Large intestine (tissue), 3 donors: Measurements from ENCODE around the gene RRP1. TPM values are rescaled to one million over a fixed set of nuclear protein-coding genes. Genes with fewer than 3 reads are reported as not detected.

Experiments used
- DNase-seq, 2 donors: peaks; one replicate each; pipeline versions ENCODE4 v3.0.0 to v3.0.0-alpha.2; 2013
- H3K27ac ChIP-seq: one replicate; pipeline ENCODE4 v1.5.1; 2013; ENCODE audit warnings: low read length
- H3K27me3 ChIP-seq: 2 replicates; pipeline ENCODE4 v1.6.1; 2013; ENCODE audit warnings: low read length; ENCODE audit not compliant: control insufficient read depth, insufficient read depth
- H3K36me3 ChIP-seq: 2 replicates; pipeline ENCODE4 v1.6.1; 2013; ENCODE audit warnings: low read length; ENCODE audit not compliant: control insufficient read depth, insufficient read depth
- H3K4me1 ChIP-seq: one replicate; pipeline ENCODE4 v1.6.1; 2013; ENCODE audit warnings: low read length; ENCODE audit not compliant: control insufficient read depth, insufficient read depth
- H3K4me3 ChIP-seq: one replicate; pipeline ENCODE4 v1.5.1; 2013; ENCODE audit warnings: low read length
- H3K9me3 ChIP-seq: one replicate; pipeline ENCODE4 v1.6.1; 2013; ENCODE audit warnings: mild to moderate bottlenecking, low read depth, low read length, moderate library complexity; ENCODE audit not compliant: control insufficient read depth
- WGBS: methylation state at CpG from one replicate; pipeline ENCODE4 v1.1.5; 2013; ENCODE audit warnings: low lambda C conversion rate; ENCODE audit not compliant: insufficient coverage; 5-methylcytosine and 5-hydroxymethylcytosine counted together
- polyA plus RNA-seq: library from polyadenylated mRNA; unstranded; fragments of 120-200 nt; gene quantifications from one replicate; pipeline ENCODE4 v1.2.1, GENCODE V29; 2013

The RRP1 gene
- polyA plus RNA-seq, 1 donor: 23.8 TPM

DNA sequence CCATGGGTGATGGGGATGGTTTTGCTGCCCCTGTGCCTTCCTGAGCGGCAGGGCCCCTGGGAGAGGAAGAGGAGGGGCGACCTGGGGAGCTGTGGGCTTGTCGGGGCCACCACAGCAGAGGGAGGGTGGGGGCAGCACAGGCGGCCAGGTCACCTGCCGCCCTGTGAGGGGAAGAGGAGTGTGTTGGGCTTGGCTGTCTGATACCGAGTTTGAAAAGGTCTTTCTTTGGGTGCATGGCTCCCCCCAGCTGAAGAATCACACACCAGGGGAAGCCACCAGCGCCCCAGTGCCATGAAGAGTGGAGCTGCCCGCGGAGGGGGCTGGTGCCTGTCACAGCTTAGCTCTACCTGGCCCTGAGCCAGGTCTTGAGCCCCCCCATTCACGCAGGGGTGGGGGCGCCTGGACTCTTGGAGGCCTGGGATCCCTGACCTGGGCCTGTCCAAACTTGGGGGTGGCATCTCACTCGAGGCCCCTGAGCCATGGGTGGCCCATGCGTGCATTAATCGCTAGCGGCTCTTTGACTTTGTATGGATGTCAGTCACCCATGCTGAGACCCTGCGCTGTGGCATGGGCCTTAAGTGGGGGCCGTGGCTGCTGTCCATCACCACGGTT is 39.6 kb upstream of the RRP1 start:
- Histone ChIP-seq H3K36me3 (peaks cover 89% of the 10 kb centered on the region), H3K9me3 (no peaks in the 10 kb centered on the region)
- DNase-seq: no peak

DNA sequence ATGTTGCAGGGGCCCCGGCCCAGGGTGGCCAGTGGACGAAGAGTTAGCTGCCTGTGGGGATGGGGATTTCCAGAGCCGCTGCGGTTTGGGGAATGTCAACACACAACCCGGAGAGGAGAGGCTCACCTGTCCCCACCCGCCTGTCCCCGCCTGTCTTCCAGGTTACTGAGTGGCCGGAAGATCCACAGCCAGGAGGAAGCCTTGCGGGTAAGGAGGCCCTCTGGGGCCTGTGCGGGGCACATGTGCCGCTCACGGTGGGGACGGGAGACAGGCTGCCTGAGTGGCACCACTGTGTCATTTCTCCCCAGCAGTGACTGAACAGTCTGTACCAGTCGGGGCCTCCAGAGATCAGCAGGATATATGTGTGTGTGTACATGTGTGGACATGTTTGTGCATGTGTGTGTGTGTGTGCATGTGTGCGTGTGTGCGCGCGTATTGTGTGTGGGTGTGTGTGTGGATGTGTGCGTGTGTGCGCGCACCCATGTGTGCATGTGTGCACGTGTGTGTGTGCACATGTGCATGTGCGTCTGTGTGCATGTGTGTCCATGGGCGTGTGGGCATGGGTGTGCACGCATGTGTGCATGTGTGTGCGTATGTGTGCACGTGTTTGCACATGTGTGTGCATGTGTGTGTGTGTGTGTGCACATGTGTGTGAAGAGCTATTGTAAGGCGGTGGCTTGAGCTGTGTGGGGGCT is 38.9 kb upstream of the RRP1 start:
- no peak overlapping the region for H3K27ac ChIP-seq
- no peak overlapping the region for H3K4me3 ChIP-seq
- WGBS: no CpG with 5 or more reads among the region's 28 CpGs
- DNase-seq: no peak
- peaks cover 94% of the 10 kb centered on the region for H3K36me3 ChIP-seq
- H3K4me1 ChIP-seq: no peaks in the 10 kb centered on the region
- H3K9me3 ChIP-seq: no peaks in the 10 kb centered on the region
- H3K27me3 ChIP-seq: no peaks in the 10 kb centered on the region

More for the DNA sequence above, 39.6 kb upstream of the RRP1 start:
- Histone ChIP-seq H3K27me3 (no peaks in the 10 kb centered on the region), H3K27ac (no peak overlapping the region), H3K4me3 (no peak overlapping the region), H3K4me1 (no peaks in the 10 kb centered on the region)
- no CpG with 5 or more reads among the region's 18 CpGs for WGBS

DNA sequence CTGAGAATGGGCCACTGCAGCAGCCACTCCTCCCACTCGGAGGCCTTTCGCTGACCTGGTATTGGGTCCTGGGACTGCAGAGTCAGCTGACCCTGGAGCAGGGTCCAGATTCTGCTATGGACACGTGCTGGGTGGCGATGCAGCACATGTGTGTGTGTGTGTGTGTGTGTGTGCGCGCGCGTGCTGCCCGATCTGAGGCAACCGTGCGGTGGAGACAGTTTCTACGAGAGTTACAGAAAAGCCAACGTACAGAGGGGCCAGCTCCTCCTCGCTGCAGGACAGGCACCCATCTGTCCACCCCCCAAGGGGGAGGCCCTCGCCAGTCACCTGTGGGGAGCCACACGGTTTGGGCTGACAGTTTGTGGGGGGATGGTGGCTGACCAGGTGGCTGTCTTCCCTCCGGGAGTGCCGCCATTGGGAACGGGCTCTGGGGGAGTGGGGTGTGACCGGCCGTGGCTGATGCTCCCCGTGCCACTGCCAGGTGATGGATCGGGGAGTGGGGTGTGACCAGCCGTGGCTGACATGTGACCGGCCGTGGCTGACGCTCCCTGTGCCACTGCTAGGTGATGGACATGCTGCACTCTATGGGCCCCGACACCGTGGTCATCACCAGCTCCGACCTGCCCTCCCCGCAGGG is 37.3 kb upstream of the RRP1 start:
- DNase-seq: no peak
- Histone ChIP-seq H3K27ac (no peak overlapping the region), H3K9me3 (peaks cover 2% of the 10 kb centered on the region), H3K4me3 (no peak overlapping the region), H3K36me3 (peaks cover 94% of the 10 kb centered on the region), H3K4me1 (no peaks in the 10 kb centered on the region), H3K27me3 (no peaks in the 10 kb centered on the region)
- WGBS: no CpG with 5 or more reads among the region's 31 CpGs

DNA sequence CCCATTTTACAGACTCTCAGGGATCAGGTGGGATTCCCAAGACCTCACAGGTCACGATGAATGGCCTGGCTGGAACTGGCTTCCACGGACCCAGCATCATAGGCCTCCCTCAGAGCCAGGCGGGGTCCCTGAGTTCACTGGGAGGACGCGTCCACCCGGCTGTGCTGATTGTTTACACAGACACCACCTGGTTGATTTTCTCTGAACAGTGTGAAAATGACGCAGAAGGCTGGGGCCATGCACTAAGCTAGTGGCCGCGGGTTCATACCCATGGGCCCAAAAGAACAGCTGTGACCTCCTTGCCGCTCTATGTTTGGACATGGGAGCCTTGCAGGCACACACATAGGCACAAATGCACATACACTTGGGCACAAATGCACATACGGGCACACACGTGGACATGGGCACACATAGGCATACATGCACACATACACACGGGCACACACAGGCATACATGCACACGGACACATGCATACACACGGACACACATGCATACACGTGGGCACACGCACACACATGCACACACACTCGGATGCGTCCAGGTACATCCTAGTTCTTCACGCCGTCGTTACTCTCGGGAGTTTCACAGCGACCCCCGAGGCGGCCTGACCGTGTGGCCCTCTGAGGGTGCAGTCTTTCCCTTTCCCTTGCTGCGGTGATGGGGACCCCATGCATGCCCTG is 36.5 kb upstream of the RRP1 start:
- no peak overlapping the region for H3K27ac ChIP-seq
- WGBS: no CpG with 5 or more reads among the region's 28 CpGs
- no peak overlapping the region for H3K4me3 ChIP-seq
- DNase-seq: no peak
- no peaks in the 10 kb centered on the region for H3K4me1 ChIP-seq
- peaks cover 93% of the 10 kb centered on the region for H3K36me3 ChIP-seq
- H3K9me3 ChIP-seq: peaks cover 2% of the 10 kb centered on the region
- no peaks in the 10 kb centered on the region for H3K27me3 ChIP-seq

DNA sequence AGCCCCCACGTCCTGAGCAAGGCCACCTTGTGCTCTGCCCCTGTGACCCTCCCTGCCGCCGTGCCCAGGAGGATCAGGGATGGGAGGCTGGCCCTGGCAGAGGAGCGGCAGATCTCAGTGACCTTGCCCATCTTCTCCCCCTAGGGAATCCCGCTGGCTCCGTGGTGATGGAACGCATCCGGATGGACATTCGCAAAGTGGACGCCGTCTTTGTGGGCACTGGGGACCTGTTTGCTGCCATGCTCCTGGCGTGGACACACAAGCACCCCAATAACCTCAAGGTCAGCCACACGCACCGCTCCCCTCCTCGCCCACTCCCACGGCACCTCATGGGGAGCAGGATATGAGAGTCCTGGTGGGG is 36.0 kb upstream of the RRP1 start:
- Histone ChIP-seq H3K27me3 (no peaks in the 10 kb centered on the region), H3K36me3 (peaks cover 96% of the 10 kb centered on the region), H3K4me3 (no peak overlapping the region), H3K9me3 (peaks cover 2% of the 10 kb centered on the region), H3K4me1 (no peaks in the 10 kb centered on the region), H3K27ac (no peak overlapping the region)
- WGBS: no CpG with 5 or more reads among the region's 16 CpGs
- no peak for DNase-seq

DNA sequence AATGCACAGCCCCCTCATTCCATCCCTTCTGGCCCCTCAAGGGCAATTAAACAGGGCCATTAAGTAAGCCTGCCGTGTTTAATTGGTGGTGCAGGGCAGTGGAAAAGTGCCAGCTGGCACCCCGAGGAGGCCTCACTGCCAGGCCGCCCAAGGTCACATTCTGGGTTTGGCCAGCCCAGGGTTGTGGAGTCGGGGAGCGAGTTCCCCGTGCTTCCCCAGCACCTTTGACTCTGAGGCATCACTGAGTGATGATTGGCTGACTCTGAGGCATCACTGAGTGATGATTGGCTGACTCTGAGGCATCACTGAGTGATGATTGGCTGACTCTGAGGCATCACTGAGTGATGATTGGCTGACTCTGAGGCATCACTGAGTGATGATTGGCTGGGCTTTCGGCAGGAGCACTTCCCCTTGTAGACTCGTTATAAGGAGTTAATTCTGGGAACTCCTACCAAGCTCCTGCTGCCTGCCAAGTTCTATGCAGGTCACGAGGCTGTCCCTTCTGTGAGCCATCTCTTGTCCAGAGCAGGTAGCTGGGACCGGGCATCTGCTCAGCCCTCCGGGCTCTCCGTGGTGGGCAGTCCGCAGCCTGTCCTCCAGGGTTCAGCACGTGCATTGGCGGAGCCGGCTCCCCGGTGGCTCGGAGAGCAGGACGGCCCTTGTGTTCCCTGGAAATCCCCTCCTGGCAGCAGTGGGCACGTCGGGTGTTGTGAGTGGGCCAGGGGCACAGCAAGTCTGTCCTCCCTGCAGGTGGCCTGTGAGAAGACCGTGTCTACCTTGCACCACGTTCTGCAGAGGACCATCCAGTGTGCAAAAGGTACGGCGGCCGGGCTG is 34.2 kb upstream of the RRP1 start:
- no CpG with 5 or more reads among the region's 26 CpGs for WGBS
- Histone ChIP-seq H3K9me3 (peaks cover 2% of the 10 kb centered on the region), H3K27ac (no peak overlapping the region), H3K36me3 (peaks cover 94% of the 10 kb centered on the region), H3K4me3 (no peak overlapping the region), H3K27me3 (no peaks in the 10 kb centered on the region), H3K4me1 (no peaks in the 10 kb centered on the region)
- no peak for DNase-seq

DNA sequence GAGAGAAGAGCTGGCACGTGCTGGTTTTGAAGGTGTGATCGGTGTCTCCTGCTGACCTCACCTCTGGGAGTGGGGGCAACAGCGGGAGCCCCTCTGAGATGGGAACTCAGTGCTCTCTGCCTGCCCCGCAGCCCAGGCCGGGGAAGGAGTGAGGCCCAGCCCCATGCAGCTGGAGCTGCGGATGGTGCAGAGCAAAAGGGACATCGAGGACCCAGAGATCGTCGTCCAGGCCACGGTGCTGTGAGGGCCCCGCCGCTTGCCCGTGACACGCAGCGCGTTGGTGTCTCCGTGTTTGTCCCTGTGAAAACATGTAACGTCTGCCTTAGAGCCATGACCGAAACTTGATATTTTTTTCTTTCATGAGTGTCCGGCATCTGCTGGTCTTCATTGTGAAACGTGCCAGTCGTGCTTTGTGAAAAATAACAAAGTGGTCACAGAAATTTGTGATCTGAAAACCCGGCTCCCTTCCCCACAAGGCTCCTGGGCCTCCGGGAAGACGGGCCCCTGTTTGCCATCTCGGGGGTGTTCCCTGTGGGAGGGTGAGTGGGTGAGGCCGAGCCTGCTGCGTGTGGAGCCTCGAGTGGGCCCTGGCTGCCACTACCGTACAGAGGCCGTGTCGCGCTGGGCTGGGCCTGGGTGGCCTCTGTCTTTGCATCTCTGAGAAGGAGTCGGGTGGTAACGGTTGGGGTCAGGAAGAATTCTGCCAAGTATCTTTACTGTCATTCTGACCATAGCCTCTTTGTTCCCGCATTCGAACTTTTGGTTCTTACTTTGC is 33.4 kb upstream of the RRP1 start:
- Histone ChIP-seq H3K4me3 (no peak overlapping the region), H3K27ac (no peak overlapping the region), H3K27me3 (no peaks in the 10 kb centered on the region), H3K4me1 (no peaks in the 10 kb centered on the region), H3K9me3 (peaks cover 2% of the 10 kb centered on the region), H3K36me3 (peaks cover 92% of the 10 kb centered on the region)
- no CpG with 5 or more reads among the region's 37 CpGs for WGBS
- DNase-seq: no peak

DNA sequence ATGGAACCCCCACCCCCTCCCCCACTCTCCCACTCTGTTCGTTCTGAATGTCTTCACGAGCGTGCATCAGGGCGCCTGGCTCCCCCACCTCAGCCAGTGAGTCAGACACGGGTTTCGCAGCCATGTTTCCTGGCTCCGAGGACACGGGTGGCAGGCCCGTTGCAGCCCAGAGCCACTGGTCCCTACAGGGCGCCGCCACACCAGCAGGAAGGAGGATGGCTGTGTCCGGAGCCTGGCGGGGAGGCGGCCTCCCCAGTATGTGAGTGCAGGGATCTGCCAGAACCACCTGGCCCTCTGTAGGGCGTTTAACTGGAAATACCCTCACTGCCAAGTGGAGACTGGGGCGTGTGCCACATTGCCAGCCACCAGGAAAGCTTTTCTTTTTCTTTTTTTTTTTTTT is 31.8 kb upstream of the RRP1 start:
- no peaks in the 10 kb centered on the region for H3K4me1 ChIP-seq
- no peak overlapping the region for H3K4me3 ChIP-seq
- H3K27me3 ChIP-seq: no peaks in the 10 kb centered on the region
- H3K27ac ChIP-seq: no peak overlapping the region
- WGBS: no CpG with 5 or more reads among the region's 16 CpGs
- DNase-seq: no peak
- peaks cover 91% of the 10 kb centered on the region for H3K36me3 ChIP-seq
- peaks cover 2% of the 10 kb centered on the region for H3K9me3 ChIP-seq

DNA sequence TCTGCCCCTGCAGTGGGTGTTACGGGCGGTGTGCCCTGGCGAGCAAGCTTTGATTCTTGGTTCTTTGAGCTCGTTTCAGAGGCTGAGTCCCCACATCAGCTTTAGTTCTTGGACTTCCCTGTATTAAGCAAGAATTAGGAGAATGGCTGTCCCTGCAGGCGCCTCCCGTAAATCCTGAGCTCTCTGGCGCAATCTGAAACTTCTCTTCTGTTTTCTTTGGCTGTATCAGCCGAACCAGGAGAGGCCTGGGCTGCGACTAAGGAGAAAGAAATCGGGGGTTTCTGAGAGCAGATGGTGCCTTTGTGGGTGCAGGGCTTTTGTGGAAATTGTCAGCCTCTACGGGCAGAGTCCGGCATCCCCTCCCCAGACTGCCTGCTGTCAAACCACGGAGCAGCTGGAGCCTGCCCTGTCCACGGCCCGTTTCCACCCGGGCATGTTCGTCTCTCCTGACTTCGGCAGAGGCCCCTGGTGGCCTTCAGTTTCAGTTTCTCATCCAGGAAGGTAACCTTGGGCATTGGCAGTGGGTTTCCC is 31.2 kb upstream of the RRP1 start:
- Histone ChIP-seq H3K27ac (no peak overlapping the region), H3K27me3 (no peaks in the 10 kb centered on the region), H3K36me3 (peaks cover 91% of the 10 kb centered on the region), H3K9me3 (peaks cover 6% of the 10 kb centered on the region), H3K4me1 (no peaks in the 10 kb centered on the region), H3K4me3 (no peak overlapping the region)
- no peak for DNase-seq
- no CpG with 5 or more reads among the region's 18 CpGs for WGBS
